Right lobe of liver (tissue), 6 donors: Measurements from ENCODE around the gene IP6K3. TPM values are rescaled to one million over a fixed set of nuclear protein-coding genes. Genes with fewer than 3 reads are reported as not detected.

Experiments used
- ATAC-seq, 4 donors: fragments of 200-7000 bp; cut with Tn5 transposase; one replicate each; pipeline ENCODE4 v1.9.1; 2020; ENCODE audit warnings: mild to moderate bottlenecking in 4 of 4, moderate library complexity in 4 of 4
- DNase-seq, 3 donors: peaks; one replicate each; pipeline ENCODE4 v3.0.0-alpha.2; 2020
- H3K27ac ChIP-seq, 3 donors: fragments of 200-600 bp; one replicate each; pipeline ENCODE4 v1.8.0; 2022
- H3K27me3 ChIP-seq, 2 donors: fragments of 200-600 bp; one replicate each; pipeline ENCODE4 v1.8.0; 2022
- H3K36me3 ChIP-seq, 4 donors: fragments of 200-600 bp; sonication (generic) in 1 of 4; one replicate each; pipeline versions ENCODE4 v1.5.1 to v1.8.0; 2017 to 2022; ENCODE audit warnings: control low read depth in 1 of 4
- H3K4me1 ChIP-seq, 4 donors: fragments of 200-600 bp; sonication (generic) in 1 of 4; one replicate each; pipeline versions ENCODE4 v1.5.1 to v1.8.0; 2017 to 2022; ENCODE audit warnings: control low read depth in 1 of 4
- H3K4me3 ChIP-seq, 3 donors: fragments of 200-600 bp; one replicate each; pipeline ENCODE4 v1.8.0; 2022
- H3K9me3 ChIP-seq, 4 donors: fragments of 200-600 bp; sonication (generic) in 1 of 4; one replicate each; pipeline versions ENCODE4 v1.5.1 to v1.8.0; 2017 to 2022; ENCODE audit warnings: control low read depth in 1 of 4
- CTCF ChIP-seq, 4 donors: fragments of 200-600 bp in 3 of 4; fragments of 450-650 bp in 1 of 4; IDR thresholded peaks; one replicate each; pipeline versions ENCODE4 v1.5.1 to v1.8.0; 2016 to 2022; ENCODE audit warnings: antibody characterized with exemption in 4 of 4, mild to moderate bottlenecking in 2 of 4
- POLR2A ChIP-seq: fragments of 450-650 bp; IDR thresholded peaks from one replicate; pipeline ENCODE4 v1.6.1; 2017; ENCODE audit warnings: antibody characterized with exemption, mild to moderate bottlenecking
- WGBS: methylation state at CpG from one replicate; pipeline ENCODE4 v1.1.6; 2018; ENCODE audit warnings: low coverage, low lambda C conversion rate; ENCODE audit not compliant: insufficient coverage; ENCODE audit errors: missing lambda C conversion rate; 5-methylcytosine and 5-hydroxymethylcytosine counted together
- intact Hi-C, 2 donors: fragments of 100-400 bp; cut with DNase I; formaldehyde crosslinking; loops; one replicate each; pipeline versions ENCODE4 v1.11.2 to v1.14.1; 2022
- total RNA-seq, 6 experiments: library from RNA; depleted of rRNA in 2 of 6; stranded (reverse); fragments of >200 nt in 2 of 6; fragmentation: NEBNext Ultra II Directional in 3 of 6; extraction: Animal tissue kit (Norgen Biotek cat#: 25700) in 3 of 6; gene quantifications; one replicate each; pipeline versions ENCODE4 v1.1.0 to v1.2.4, GENCODE V29; 2016 to 2023
- donor health status: DM: no; HTN: yes; CAD: no.
- donor health status: DM: no; HTN: no; CAD: no.
- donor health status: DM: no; HTN: no; CAD: no.
- donor health status: DM: no; HTN: yes; CAD: no.
- donor health status: DM: no; HTN: yes; CAD: no.

The IP6K3 gene
- total RNA-seq, 6 experiments from 2014 or later = 4.8 to 28.0 (median 9.7) TPM

- Histone ChIP-seq H3K36me3 (peaks cover 0 to 4% (median 0%) of the 10 kb centered on the region in 4 donors), H3K9me3 (no peaks in the 10 kb centered on the region), H3K27me3 (no peaks in the 10 kb centered on the region), H3K4me3 (no peak overlapping the region), H3K27ac (no peak overlapping the region), H3K4me1 (peaks cover 0 to 28% (median 6%) of the 10 kb centered on the region in 4 donors)
- ATAC-seq (no peak), DNase-seq (no peak)
- 79% methylated on average over 2 of the region's 2 CpGs for WGBS
- no peak for TF ChIP-seq POLR2A
- TF ChIP-seq CTCF (IDR thresholded peaks at IDR 0.05) = no peak
- intact Hi-C loops = loop anchor here (5.0 to 10.0 kb wide), 2 partner anchors 49 to 51 kb away; no protein-coding TSS in a partner anchor
Observed at GRCh38 chr6:33713786-33714185, 32.9 kb downstream of the IP6K3 start.

- no peaks in the 10 kb centered on the region for H3K9me3 ChIP-seq
- H3K27me3 ChIP-seq = no peaks in the 10 kb centered on the region
- no peak for ATAC-seq
- H3K27ac ChIP-seq = no peak overlapping the region
- peaks cover 0 to 8% (median 0%) of the 10 kb centered on the region in 4 donors for H3K36me3 ChIP-seq
- H3K4me1 ChIP-seq = peaks cover 0 to 28% (median 6%) of the 10 kb centered on the region in 4 donors
- TF ChIP-seq CTCF (IDR thresholded peaks at IDR 0.05) = no peak
- no peak for TF ChIP-seq POLR2A
- H3K4me3 ChIP-seq = no peak overlapping the region
- intact Hi-C loops = loop anchor here (5.0 to 10.0 kb wide), 2 partner anchors 49 to 52 kb away; no protein-coding TSS in a partner anchor
- 77% methylated on average over 3 of the region's 3 CpGs for WGBS
- DNase-seq = no peak
Observed at GRCh38 chr6:33712914-33713313, 33.8 kb downstream of the IP6K3 start.

- intact Hi-C loops = loop anchor here (5.0 to 10.0 kb wide), 2 partner anchors 51 to 53 kb away; no protein-coding TSS in a partner anchor
- Histone ChIP-seq H3K4me3 (peak within 1 kb of the TSS; percentile 61 to 89 (median 68)), H3K9me3 (no peaks in the 10 kb centered on the region), H3K36me3 (peaks cover 0 to 8% (median 0%) of the 10 kb centered on the region in 4 donors), H3K27ac (peak within 1 kb of the TSS; percentile 25 to 75 (median 75)), H3K27me3 (no peaks in the 10 kb centered on the region), H3K4me1 (peaks cover 0 to 17% (median under 1%) of the 10 kb centered on the region in 4 donors)
- TF ChIP-seq CTCF (IDR thresholded peaks at IDR 0.05) (peak; percentile 60 to 87 (median 78)), POLR2A (peak; percentile 70)
- peak; percentile 96 to 99 (median 98) for ATAC-seq
- under 1% methylated on average over 50 of the region's 73 CpGs for WGBS
- DNase-seq = peak; percentile 98 to 99 (median 99)
Observed at GRCh38 chr6:33711140-33712129, 35.3 kb downstream of the IP6K3 start, which contains the start of gene UQCC2. Gene UQCC2 (minus strand): TSS chr6:33711700. CDS start chr6:33711686, 14 bp downstream.

- WGBS = 81% methylated on average over 15 of the region's 15 CpGs
- ATAC-seq (no peak), DNase-seq (no peak)
- no peak for TF ChIP-seq CTCF (IDR thresholded peaks at IDR 0.05)
- no peak for TF ChIP-seq POLR2A
- Histone ChIP-seq H3K36me3 (peaks cover 0 to 8% (median 0%) of the 10 kb centered on the region in 4 donors), H3K27me3 (no peaks in the 10 kb centered on the region), H3K27ac (peak overlapping the region in 1 of 3 donors; percentile 75), H3K4me1 (peaks cover 0 to 15% (median 0%) of the 10 kb centered on the region in 4 donors), H3K9me3 (no peaks in the 10 kb centered on the region), H3K4me3 (peak overlapping the region; percentile 61 to 89 (median 68))
- intact Hi-C loops = loop anchor here (5.0 to 10.0 kb wide), 2 partner anchors 52 to 54 kb away; no protein-coding TSS in a partner anchor
Observed at GRCh38 chr6:33710296-33711121, 36.2 kb downstream of the IP6K3 start.
